HG02798 (cell line): ENCODE data around the gene GGN.
"Not testable (repeated sequence)": the region's sequence is repeated elsewhere in the genome, so short reads cannot be mapped to it uniquely, and the experiment has no call there.

Experiments used
- ATAC-seq: cut with Tn5 transposase; IDR thresholded peaks from one replicate; pipeline ENCODE4 v1.9.1; 2021; ENCODE audit warnings: mild to moderate bottlenecking; ENCODE audit not compliant: unreplicated experiment, poor library complexity

Gene GGN, protein sequence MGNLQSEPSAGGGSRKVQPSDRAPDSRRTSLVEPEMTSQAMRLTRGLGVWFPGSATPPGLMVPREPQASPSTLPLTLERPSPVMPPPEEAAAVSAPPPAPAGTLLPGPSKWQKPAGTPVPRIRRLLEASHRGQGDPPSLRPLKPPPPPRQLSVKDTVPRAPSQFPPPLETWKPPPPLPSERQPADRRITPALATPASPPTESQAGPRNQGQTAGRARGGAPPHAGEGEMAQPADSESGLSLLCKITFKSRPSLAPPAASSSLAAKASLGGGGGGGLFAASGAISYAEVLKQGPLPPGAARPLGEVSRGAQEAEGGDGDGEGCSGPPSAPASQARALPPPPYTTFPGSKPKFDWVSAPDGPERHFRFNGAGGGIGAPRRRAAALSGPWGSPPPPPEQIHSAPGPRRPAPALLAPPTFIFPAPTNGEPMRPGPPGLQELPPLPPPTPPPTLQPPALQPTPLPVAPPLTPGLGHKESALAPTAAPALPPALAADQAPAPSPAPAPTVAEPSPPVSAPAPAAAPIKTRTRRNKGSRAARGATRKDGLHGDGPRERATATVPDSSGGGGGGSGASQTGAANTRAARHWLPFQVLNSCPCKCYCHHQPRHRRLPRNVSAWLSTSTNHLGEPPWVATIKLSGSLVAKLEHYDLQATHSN

DNA sequence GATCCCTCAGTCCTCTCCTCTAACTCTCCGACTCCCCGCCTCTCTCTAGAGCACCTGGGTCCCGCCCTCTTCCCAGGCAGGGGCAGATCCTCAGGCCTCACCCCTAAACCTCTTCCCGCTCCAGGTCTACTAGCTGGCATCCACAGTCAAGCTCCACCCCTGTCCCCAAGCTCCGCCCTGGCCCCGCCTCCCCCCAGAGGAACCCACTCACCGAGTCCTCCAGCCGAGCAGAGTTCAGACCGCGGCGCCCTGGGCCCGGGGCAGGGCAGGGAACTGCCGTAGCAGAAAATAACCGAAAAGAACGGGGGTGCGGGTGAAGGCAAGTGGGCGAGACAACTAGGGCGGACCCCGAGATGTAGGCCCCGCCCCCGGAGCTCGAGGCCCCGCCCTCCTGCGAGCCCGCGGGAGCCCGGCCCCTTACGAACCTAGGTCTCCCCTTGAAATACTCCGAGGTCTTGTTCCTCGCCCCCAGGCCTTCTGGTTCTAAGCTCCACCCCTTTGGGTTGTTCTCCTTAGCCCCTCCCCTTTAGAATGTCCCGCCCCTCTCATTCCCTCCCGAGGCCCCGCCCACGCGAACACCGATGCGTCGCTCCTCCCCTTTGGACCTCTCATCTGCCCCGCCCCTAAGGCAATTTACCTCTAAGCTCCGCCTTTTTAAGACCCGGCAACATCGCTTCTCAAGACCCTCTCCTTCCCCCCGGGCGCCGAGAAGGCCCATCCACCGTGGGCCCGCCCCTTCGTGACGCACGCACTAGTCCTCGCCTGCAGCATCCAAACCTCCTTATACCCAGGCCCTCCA is at the start of gene GGN:
Gene GGN (minus strand): TSS at position 485 of the 799 bp plus-strand sequence. CDS start 773 bp downstream, outside the sequence.
- ATAC-seq = peak; percentile 51

DNA sequence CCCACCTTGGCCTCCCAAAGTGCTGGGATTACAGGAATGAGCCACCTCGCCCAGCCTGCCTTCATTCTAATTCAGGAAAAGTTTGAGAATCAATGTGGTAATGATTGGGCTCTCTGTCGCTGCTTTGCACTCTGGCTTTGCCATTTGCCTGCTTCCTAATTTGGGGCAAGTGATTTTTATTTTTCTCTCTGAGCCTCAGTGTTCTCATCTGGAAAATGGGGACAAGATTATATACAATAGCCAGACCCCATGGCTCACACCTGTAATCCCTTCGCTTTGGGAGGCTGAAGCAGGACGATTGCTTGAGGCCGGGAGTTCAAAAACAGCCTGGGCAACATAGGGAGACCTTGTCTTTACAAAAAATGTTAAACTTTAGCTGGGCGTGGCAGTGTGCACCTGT is 49.5 kb upstream of the GGN start:
- no peak for ATAC-seq

DNA sequence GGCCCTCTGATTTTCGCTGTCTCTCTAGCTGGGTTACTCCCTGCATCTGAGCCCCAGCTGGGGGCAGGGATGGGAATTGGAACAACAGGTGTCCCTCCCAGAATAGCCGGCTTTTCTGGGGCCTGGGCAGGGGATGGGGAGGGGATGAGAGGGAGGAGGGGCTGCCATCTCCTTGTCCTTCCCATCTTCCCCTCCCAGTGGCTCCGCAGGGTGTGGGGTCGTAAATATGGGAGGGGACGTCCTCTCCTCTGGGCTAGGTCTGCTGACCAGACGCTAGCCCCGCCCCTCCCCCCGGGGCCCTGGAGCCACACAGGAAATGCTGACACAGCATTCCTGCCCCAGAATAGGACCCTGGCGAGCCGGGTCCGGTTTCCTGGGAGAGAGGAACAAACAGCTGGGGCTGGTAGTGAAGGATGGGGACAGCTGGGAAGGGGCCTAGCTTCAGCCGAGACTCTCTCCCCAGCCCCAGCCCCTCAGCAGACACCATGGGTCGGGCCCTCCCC is 46.8 kb upstream of the GGN start:
- no peak for ATAC-seq

DNA sequence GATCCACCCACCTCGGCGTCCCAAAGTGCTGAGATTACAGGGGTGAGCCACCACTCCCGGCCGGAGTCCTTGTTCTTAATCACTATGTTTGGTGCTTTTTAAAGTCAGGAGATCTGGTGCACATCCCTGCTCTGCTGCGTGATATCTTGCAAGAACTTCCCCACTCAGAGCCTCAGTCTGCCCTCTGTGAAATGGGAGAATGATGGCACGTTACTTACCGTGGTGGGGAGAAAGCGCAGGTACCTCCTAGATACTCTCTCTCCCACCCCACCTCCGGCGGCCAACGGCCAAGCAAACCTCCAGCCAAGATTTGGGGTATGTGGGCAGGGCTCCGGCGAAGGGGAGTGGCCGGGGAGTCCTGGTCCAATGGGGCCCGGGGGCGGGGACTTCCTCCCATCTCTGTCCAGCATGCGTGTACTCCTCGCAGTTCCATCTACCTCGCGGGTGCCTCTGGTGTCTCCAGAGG is 45.5 kb upstream of the GGN start, which contains the start of gene RYR1:
Gene RYR1 (plus strand): TSS at position 424 of the 466 bp plus-strand sequence. CDS start 139 bp downstream, outside the sequence.
- ATAC-seq = no peak

DNA sequence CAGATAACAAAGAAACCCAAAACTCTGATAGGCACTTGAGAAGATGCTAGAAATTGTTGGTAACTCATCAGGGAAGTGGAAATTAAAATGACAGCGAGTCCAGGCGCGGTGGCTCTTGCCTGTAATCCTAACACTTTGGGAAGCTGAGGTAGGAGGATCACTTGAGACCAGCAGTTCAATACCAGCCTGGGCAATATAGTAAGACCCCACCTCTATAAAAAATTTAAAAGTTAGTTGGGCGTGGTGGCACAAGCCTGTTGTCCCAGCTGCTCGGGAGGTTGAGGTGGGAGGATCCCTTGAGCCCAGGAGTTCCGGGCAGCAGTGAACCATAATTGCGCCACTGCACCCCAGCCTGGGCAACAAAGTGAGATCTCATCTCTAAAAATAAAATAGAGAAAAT is 43.1 kb upstream of the GGN start:
- no peak for ATAC-seq

DNA sequence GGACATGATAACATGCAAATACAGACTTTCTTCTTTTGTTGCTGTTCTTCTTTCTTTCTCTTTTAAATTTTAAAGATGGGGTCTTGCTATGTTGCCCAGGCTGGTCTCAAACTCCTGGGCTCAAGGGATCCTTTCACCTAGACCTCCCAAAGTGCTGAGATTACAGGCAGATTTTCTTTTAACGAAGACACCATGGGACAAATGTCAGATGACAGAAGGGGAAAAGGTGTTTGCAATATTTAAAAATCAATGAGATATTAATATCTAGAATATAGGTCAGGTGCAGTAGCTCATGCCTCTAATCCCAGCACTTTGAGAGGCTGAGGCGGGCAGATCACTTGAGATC is 42.0 kb upstream of the GGN start:
- no peak for ATAC-seq

DNA sequence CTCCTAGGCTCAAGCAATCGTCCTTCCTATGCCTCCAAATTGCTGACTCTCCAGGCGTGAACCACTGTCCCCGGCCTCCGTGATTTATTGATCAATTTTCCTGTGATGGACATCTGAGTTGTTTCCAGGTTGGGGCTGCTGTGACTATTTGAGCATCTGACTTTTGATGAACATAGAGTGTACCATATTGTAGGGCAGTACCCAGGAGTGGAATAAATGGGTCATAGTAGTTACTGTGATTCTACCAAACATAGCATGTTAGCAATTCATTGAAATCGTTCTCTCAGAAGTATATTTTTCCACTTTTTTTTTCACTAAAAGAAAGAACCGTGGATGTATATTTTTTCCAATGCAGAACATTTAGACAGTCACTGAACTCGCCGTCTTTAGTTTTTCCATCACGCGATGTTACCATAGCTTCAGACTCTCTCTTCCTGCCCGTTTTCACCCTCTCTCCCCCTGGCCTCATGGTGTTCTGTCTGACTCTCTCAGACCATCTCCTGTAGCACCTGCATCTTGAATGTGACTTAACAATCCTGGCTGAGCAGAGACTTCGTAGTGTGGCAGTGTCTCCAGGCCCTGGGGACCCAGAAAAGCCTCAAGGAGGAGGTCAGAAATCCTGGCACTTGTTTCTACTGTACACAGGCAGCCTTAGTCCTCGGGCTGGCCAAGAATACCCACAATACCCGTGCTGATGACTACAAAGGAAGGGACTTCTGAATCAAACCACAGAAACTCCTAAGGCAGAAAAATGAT is 41.4 kb upstream of the GGN start:
- ATAC-seq = no peak

DNA sequence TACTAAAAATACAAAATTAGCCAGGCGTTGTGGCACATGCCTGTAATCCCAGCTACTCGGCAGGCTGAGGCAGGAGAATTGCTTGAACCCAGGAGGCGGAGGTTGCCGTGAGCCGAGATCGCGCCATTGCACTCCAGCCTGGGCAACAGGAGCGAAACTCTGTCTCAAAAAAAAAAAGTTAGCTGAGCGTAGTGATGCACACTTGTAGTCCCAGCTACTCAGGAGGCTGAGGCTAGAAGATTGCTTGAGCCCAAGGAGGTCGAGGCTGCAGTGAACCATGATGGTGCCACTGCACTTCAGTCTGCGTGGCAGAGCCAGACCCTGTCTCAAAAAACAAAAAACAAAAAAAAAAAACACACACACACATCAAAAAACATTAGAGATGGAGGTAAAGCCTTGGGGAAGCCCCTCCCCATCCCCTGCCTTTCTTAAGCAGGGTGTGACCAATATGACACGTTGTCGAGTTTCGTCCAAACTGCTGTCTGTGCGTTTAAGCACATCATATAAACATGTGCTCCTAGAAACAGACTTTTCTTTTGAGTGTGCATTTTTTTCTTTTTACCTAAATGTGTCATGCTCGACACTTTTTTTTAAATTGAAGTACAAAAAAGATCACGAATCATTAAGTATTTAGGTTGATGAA is 39.3 kb upstream of the GGN start:
- not testable (repeated sequence) for ATAC-seq

DNA sequence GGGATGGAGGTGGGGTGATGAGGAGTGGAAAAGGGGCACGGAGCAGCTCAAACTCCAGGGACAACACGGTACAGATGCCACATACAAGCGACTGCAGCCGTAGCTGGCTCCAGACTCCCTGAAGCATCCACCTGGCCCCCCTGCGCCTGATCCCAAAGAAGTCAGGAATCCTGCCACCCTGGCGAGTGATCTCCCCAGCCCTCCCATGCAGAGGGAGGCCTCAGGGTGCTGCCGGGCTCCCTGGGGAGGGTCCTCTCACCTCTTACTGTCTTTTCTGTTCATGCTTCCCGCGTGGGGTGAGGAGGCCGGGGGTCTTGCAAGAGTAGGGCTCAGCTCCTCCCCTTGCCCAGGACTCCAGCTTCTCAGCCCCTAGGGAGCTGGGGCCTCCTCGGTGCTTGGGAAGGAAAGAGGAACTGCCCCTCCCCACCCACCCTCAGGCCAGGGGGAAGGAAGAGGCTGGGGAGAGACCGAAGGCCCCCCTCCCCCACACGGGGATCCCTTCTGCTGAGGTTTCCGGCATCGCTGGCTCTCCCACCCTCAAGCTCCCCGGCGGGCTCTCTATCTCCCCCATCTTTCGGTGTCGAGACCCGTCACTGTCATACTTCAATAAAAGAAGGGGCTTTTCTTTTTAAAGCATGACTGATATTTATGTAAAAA is 38.1 kb upstream of the GGN start, which contains the start of gene RASGRP4:
Gene RASGRP4 (minus strand): TSS at position 410 of the 657 bp plus-strand sequence. CDS start 128 bp downstream, at position 282.
- ATAC-seq = no peak

DNA sequence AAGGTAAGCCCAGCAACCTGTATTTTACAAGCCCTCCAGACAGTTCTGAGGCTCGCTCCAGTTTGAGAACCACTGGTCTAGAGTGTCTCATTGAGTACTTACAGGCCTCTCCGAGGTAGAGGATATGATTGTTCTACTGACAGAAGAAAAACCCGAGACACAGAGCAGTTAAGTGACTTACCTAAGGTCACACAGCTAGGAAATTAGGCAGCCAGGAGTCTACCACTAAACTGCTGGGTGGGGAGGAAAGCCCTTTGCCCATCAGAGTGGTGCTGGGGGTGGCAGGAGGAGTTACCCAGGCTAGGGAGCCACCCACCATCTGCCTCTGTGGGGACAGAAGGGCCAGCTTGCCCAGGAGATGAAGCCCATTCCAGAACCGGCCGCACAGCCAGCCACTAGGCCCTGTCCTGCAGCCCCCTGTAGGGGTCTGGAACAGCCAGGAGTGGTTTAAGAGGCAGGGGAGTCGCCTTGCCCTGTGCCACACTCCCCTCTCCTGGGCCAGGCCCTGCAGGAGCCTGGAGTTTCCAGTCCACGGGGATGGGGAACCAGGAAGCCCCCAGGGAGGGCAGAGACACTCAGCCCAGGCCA is 37.5 kb upstream of the GGN start:
- no peak for ATAC-seq

DNA sequence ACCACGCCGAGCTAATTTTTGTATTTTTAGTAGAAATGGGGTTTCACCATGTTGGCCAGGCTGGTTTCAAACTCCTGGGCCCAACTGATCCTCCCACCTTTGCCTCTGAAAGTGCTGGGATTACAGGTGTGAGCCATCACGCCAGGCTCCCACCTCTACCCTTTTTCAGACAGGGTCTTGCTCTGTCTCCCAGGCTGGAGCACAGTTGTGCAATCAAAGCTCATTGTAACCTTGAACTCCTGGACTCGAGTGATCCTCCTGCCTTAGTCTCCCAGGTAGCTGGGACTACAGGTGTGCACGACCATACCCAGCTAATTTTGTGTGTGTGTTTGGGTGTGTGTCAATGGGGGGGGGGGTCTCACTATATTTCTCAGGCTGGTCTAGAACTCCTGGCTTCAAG is 36.4 kb upstream of the GGN start:
- ATAC-seq = no peak

DNA sequence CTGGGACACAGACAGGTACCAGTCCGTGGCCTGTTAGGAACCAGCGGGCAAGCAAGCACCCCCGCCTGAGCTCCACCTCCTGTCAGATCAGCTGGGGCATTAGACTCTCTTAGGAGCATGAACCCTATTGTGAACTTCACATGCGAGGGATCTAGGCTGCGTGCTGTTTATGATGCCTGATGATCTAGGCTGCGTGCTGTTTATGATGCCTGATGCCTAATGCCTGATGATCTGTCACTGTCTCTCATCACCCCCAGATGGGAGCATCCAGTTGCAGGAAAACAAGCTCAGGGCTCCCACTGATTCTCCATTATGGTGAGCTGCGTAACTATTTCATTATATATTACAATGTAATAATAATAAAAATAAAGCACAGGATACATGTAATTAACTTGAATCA is 34.6 kb upstream of the GGN start:
- ATAC-seq = no peak

DNA sequence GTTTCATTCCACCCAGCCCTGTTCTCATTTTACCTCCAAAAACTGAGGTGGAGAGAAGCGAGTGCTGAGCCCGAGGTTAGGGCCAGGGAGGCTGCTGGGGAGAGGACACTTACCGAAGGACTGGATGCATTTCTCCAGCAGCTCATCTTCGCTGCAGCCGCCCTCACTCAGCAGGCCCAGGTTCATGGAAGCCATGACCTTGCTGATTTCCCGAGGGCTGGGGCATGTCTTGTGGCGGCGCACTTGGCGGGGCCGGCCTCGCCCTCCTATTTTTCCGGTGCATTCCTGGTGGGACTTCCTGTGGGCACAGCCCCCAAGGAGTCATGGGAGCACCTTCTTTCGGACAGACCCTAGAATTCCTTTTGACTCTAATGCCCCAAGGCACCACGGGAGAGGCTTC is 34.0 kb upstream of the GGN start:
- no peak for ATAC-seq

DNA sequence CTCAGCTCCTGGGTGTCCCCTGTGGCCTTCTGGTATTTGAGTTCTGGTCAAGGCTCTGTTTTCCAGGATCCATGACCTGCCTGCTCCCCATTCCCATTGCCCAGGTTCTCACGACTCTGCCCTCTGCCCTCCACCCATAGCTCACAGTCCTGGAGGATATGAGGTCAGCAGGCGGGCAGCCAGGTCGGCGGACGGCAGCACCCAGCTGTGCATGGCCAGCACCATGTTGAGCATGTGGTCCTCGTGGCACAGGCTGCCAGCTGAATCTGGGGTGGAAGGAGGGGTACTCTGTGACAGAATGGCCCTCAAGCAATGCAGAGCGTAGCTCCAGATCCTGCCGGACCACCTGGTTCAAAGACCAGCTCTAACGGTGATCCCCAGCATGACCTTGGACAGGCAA is 33.1 kb upstream of the GGN start:
- no peak for ATAC-seq

DNA sequence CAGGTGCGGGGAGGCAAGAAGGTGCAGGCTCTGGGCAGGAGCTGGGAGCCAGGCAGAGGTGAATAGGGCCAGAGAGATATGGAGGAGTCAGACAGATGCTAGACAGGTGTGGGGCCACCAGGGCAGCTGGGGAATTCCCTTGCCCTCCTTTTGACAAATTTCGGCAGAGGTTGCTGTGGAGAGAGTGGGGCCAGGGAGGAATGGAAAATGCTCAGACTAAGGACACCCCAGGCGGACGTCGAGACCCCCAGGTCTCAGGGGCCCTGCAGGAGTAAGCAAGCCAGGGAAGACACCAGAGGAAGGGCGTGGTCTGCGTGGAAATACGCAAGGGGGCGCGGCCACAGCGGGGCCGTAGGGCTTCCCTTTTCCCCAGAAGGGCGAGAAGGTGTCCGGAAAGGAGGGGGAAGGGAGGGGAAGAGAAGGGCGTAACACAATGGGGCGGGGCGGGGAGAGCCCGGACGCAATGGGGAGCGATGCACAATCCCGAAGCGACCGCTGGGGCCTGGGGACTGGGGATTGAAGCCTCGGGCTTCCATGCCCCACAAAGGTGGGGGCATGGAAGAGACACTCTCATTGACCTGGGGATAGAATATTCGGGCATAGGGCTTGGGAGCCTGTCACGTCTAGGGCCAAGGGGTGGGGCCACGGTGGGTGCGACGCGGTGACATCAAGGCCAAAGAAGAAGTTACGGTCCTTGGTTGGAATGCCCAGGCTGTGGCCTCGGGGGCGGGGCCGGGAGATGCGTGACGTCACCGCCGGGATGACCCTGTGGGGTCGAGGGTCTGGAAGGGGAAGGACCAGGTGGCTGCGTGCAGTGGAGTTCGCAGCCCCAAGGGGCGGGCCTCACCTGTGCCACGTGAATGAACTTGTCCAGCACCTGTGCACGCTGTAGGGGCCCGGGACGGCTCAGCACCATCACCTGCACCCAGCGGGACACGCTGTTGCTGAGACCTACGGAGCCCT is 30.0 kb upstream of the GGN start:
- no peak for ATAC-seq

DNA sequence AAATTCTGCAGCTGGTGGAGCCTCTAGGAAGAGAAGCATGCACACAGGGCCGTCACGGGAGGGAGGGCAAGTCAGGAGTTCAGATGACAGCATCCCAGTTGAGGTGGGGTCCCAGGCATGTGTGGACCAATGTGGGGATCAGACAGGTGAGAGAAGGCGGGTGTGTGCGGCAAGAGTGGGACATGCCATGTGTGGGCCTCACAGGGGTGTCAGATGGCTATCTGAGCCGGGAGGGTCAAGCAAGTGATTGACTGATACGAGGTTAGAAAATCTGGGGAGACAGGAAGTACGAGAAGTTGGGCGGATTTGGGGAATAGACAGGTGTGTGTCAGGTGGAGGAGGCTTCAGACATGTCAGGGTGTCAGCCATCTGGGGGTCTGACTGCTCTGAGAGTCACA is 29.3 kb upstream of the GGN start:
- ATAC-seq = no peak

DNA sequence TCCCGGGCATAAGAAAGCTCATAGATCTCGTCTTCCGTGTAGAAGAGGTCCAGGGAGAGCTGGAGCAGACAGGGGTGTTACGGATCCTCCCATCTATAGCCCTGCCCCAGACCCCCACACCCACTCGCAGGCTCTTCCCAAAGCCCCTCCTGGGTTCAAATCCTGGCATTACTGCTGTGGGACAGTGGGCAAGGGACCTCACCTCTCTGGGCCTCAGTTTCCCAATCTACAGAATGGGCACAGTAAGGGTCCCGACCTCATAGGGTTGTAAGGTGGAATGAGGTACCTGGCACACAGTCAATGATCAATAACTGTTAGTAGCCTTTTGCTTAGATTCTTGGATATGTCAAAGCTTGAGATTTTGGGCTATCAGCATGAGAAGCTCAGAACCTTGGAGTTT is 25.6 kb upstream of the GGN start:
- no peak for ATAC-seq
